Measurements from ENCODE around the gene ACD. TPM values are rescaled to one million over a fixed set of nuclear protein-coding genes. Genes with fewer than 3 reads are reported as not detected.

The ACD gene
- total and polyA plus RNA-seq, 9 of the 15 experiments (the other 6 are each of a cell fraction or from before 2014, with no cell fraction given): 4.2 to 47.4 (median 19.2) TPM

DNA sequence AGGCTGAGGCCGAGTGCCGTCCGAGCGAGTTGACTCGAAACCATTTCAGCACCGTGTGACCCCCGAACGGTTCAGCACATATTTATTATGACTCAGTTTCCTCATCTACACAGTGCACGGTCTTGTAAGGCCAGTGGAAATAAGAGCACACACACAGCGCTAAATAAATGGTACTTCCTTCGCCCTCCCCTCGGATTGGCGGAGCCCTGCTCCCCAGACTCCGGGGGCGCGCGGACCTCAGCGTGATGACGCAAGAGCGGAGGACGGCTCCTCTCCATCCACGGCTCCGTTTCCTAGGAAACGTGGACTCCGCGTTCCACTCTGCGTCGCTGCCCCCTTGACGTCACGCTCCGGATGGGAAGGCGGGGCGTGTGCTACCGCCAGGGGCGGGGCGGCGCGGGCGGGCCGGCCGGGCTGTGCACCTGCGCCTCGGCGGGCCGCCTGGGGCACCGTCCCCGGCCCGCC lies 536 bp upstream of the ACD start, which contains the start of gene PARD6A:
PARD6A (plus strand) TSS at position 397 of the 465 bp plus-strand sequence. CDS start 79 bp downstream, outside the sequence.
- Histone ChIP-seq H3K36me3 (ENCODE audit: control insufficient read depth, insufficient read depth, low read length) (peaks cover 23% of the 10 kb centered on the region), H3K4me2 (ENCODE audit: insufficient read depth, low read length) (peak within 1 kb of the TSS; percentile 99), H2AFZ (ENCODE audit: low read depth, low read length) (peak within 1 kb of the TSS; percentile 99), H3K9me3 (replicated peaks; ENCODE audit: control insufficient read depth, insufficient read depth, low read depth, low read length) (no peaks in the 10 kb centered on the region), H3K9me1 (ENCODE audit: control insufficient read depth, insufficient read depth, low read length) (no peaks in the 10 kb centered on the region), H3K4me3 (peak within 1 kb of the TSS; percentile 58), H4K20me1 (replicated peaks; ENCODE audit: control insufficient read depth, insufficient read depth, low read length) (peaks cover 8% of the 10 kb centered on the region; the same call in 1 of the 2 replicates), H3K79me2 (ENCODE audit: control insufficient read depth, insufficient read depth, low read length) (peaks cover 14% of the 10 kb centered on the region), H3K9ac (ENCODE audit: insufficient read depth in 1 of 2, low read depth in 2 of 2, low read length in 2 of 2) (peak within 1 kb of the TSS; percentile 73 to 96), H3K27me3 (ENCODE audit: control insufficient read depth in 2 of 2, insufficient read depth in 2 of 2, low read length in 2 of 2) (no peaks in the 10 kb centered on the region), H3K4me1 (replicated peaks in 1 of 2; ENCODE audit: control insufficient read depth in 2 of 2, insufficient read depth in 2 of 2, low read length in 2 of 2) (peaks cover 4 to 56% of the 10 kb centered on the region in 2 experiments; a peak in 4 of 5 replicates), H3K27ac (ENCODE audit: extremely low read depth, low read depth, low read length) (peak within 1 kb of the TSS; percentile 69)
- BruUV-seq (replicated peaks): no TSS peak
- intact Hi-C loops (cut with micrococcal nuclease): no loop called here
- peak; percentile 92 to 99 (median 96) for DNase-seq (ENCODE audit: extremely low read depth in 1 of 4, low spot score in 3 of 4)
- ChIA-PET POLR2A (interaction anchor here (0.5 to 1.4 kb wide), 12 partner anchors 9 to 1017 kb away, joined by 3 to 8 read pairs (median 3); partner anchors contain the start of genes CTCF and RIPOR1), CTCF (ENCODE audit: low intra/inter-chr PET ratio) (interaction anchor here (0.6 kb wide), 1 partner anchor 97 kb away, joined by 3 read pairs; no protein-coding TSS in a partner anchor)
- peak; percentile 89 for ATAC-seq
- FAIRE-seq: peak; percentile 98
- WGBS (ENCODE audit: insufficient coverage, low coverage, missing lambda C conversion rate): under 1% methylated on average over 25 of the region's 48 CpGs
- in situ Hi-C loops (cut with MboI): no loop called here
- TF ChIP-seq, protein P1, sequence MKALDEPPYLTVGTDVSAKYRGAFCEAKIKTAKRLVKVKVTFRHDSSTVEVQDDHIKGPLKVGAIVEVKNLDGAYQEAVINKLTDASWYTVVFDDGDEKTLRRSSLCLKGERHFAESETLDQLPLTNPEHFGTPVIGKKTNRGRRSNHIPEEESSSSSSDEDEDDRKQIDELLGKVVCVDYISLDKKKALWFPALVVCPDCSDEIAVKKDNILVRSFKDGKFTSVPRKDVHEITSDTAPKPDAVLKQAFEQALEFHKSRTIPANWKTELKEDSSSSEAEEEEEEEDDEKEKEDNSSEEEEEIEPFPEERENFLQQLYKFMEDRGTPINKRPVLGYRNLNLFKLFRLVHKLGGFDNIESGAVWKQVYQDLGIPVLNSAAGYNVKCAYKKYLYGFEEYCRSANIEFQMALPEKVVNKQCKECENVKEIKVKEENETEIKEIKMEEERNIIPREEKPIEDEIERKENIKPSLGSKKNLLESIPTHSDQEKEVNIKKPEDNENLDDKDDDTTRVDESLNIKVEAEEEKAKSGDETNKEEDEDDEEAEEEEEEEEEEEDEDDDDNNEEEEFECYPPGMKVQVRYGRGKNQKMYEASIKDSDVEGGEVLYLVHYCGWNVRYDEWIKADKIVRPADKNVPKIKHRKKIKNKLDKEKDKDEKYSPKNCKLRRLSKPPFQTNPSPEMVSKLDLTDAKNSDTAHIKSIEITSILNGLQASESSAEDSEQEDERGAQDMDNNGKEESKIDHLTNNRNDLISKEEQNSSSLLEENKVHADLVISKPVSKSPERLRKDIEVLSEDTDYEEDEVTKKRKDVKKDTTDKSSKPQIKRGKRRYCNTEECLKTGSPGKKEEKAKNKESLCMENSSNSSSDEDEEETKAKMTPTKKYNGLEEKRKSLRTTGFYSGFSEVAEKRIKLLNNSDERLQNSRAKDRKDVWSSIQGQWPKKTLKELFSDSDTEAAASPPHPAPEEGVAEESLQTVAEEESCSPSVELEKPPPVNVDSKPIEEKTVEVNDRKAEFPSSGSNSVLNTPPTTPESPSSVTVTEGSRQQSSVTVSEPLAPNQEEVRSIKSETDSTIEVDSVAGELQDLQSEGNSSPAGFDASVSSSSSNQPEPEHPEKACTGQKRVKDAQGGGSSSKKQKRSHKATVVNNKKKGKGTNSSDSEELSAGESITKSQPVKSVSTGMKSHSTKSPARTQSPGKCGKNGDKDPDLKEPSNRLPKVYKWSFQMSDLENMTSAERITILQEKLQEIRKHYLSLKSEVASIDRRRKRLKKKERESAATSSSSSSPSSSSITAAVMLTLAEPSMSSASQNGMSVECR (CRISPR knock-in tag; IDR thresholded peaks at IDR 0.05): peak; percentile 58; the same call in 1 of the 2 replicates
- TF ChIP-seq NFATC3 (IDR thresholded peaks at IDR 0.05) (no peak), GTF2E2 (tag; IDR thresholded peaks at IDR 0.05) (no peak), DIDO1 (tag; IDR thresholded peaks at IDR 0.05; ENCODE audit: low read depth) (0 out of 2 replicates have a peak, but pooled peaks have one; percentile 25), CREB1 (IDR thresholded peaks at IDR 0.05) (peak; percentile 97), CREB1 (CRISPR knock-in tag; IDR thresholded peaks at IDR 0.05) (peak; percentile 97), SAFB (IDR thresholded peaks at IDR 0.05; ENCODE audit: borderline replicate concordance, low read depth, low read length) (peak; percentile 28; the same call in 1 of the 2 replicates), YY1 (IDR thresholded peaks at IDR 0.05; ENCODE audit: borderline replicate concordance in 1 of 3, control insufficient read depth in 1 of 3, extremely low read depth in 1 of 3, insufficient read depth in 3 of 3, insufficient read length in 1 of 3, insufficient replicate concordance in 2 of 3, low read depth in 1 of 3, low read length in 2 of 3) (peak in 1 of 3 experiments; percentile 29), ZNF165 (CRISPR knock-in tag; IDR thresholded peaks at IDR 0.05; ENCODE audit: borderline replicate concordance) (no peak), ZNF695 (CRISPR knock-in tag; IDR thresholded peaks at IDR 0.05) (no peak), C11orf30 (IDR thresholded peaks at IDR 0.05; ENCODE audit: low read depth) (peak; percentile 57), ZNF263 (CRISPR knock-in tag; IDR thresholded peaks at IDR 0.05; ENCODE audit: borderline replicate concordance) (peak; percentile 11; the same call in 1 of the 2 replicates)
- TF ChIP-seq, protein P2, sequence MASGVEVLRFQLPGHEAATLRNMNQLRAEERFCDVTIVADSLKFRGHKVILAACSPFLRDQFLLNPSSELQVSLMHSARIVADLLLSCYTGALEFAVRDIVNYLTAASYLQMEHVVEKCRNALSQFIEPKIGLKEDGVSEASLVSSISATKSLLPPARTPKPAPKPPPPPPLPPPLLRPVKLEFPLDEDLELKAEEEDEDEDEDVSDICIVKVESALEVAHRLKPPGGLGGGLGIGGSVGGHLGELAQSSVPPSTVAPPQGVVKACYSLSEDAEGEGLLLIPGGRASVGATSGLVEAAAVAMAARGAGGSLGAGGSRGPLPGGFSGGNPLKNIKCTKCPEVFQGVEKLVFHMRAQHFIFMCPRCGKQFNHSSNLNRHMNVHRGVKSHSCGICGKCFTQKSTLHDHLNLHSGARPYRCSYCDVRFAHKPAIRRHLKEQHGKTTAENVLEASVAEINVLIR (CRISPR knock-in tag; IDR thresholded peaks at IDR 0.05): peak; percentile 87
- TF ChIP-seq, protein P3, sequence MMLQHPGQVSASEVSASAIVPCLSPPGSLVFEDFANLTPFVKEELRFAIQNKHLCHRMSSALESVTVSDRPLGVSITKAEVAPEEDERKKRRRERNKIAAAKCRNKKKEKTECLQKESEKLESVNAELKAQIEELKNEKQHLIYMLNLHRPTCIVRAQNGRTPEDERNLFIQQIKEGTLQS (IDR thresholded peaks at IDR 0.05): peak; percentile 99
- TF ChIP-seq, protein P3 (CRISPR knock-in tag; conservative IDR thresholded peaks at IDR 0.05): peak; percentile 98

Measured in K562 (cell line).